Measurements from ENCODE around the gene ANO6.

DNA sequence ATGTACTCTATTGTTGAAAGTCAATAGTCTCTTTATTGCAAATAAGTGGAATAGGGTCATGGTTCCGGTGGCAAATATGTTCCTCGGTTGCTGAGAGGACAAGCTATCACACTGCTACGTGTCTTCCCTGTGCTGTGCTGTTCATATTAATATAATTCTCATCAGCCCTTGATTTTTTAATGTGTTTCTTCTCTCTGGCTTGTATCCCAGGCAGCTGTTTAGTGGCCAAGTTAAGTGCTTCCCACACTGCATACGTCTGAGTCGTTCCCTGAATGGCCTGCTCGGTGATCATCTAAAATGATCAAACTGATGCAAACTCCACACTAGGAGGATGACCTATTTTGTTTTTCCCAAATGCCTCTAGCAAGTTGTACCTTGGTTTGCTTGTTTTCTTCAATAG lies 186.4 kb downstream of the ANO6 start:
- TF ChIP-seq, protein P1, sequence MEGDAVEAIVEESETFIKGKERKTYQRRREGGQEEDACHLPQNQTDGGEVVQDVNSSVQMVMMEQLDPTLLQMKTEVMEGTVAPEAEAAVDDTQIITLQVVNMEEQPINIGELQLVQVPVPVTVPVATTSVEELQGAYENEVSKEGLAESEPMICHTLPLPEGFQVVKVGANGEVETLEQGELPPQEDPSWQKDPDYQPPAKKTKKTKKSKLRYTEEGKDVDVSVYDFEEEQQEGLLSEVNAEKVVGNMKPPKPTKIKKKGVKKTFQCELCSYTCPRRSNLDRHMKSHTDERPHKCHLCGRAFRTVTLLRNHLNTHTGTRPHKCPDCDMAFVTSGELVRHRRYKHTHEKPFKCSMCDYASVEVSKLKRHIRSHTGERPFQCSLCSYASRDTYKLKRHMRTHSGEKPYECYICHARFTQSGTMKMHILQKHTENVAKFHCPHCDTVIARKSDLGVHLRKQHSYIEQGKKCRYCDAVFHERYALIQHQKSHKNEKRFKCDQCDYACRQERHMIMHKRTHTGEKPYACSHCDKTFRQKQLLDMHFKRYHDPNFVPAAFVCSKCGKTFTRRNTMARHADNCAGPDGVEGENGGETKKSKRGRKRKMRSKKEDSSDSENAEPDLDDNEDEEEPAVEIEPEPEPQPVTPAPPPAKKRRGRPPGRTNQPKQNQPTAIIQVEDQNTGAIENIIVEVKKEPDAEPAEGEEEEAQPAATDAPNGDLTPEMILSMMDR (IDR thresholded peaks at IDR 0.05): no peak
- no peak for TF ChIP-seq ZFX (IDR thresholded peaks at IDR 0.05; ENCODE audit: borderline replicate concordance)
